H9 (cell line): ENCODE data around the gene GRIN2D. TPM values are rescaled to one million over a fixed set of nuclear protein-coding genes. Genes with fewer than 3 reads are reported as not detected.

ENCODE experiments used
- DNase-seq: peaks from one replicate; pipeline ENCODE4 v3.0.0-alpha.2; 2017
- H2AFZ ChIP-seq: one replicate; pipeline ENCODE4 v1.6.1; 2013; ENCODE audit warnings: mild to moderate bottlenecking, low read length, control low read depth, moderate library complexity
- H2AK5ac ChIP-seq: 2 replicates; pipeline ENCODE4 v1.6.1; 2013; ENCODE audit warnings: low read length, control low read depth, mixed read lengths; ENCODE audit not compliant: insufficient read length
- H2BK120ac ChIP-seq: one replicate; pipeline ENCODE4 v1.6.1; 2013; ENCODE audit warnings: low read depth, mild to moderate bottlenecking, low read length, control low read depth, inconsistent platforms; ENCODE audit not compliant: poor library complexity, severe bottlenecking
- H2BK12ac ChIP-seq: 2 replicates; pipeline ENCODE4 v1.6.1; 2013; ENCODE audit warnings: low read length, control low read depth, mixed read lengths, low read depth; ENCODE audit not compliant: insufficient read length
- H2BK15ac ChIP-seq: 2 replicates; pipeline ENCODE4 v1.6.1; 2013; ENCODE audit warnings: low read depth, low read length, control low read depth
- H2BK20ac ChIP-seq: one replicate; pipeline ENCODE4 v1.6.1; 2013; ENCODE audit warnings: low read depth, mild to moderate bottlenecking, low read length, control low read depth, inconsistent platforms; ENCODE audit not compliant: poor library complexity, severe bottlenecking
- H2BK5ac ChIP-seq: 2 replicates; pipeline ENCODE4 v1.6.1; 2013; ENCODE audit warnings: low read length, control low read depth, mixed read lengths; ENCODE audit not compliant: insufficient read length
- H3K14ac ChIP-seq: 2 replicates; pipeline ENCODE4 v1.6.1; 2013; ENCODE audit warnings: low read length, control low read depth; ENCODE audit not compliant: insufficient read depth
- H3K18ac ChIP-seq: 2 replicates; pipeline ENCODE4 v1.6.1; 2013; ENCODE audit warnings: low read depth, mild to moderate bottlenecking, mixed read lengths, low read length, control low read depth; ENCODE audit not compliant: insufficient read length
- H3K23ac ChIP-seq: 2 replicates; pipeline ENCODE4 v1.6.1; 2013; ENCODE audit warnings: low read length, control low read depth, mixed read lengths, low read depth; ENCODE audit not compliant: insufficient read length
- H3K23me2 ChIP-seq: 2 replicates; pipeline ENCODE4 v1.6.1; 2013; ENCODE audit warnings: low read depth, mild to moderate bottlenecking, mixed read lengths, low read length, control low read depth; ENCODE audit not compliant: insufficient read length, poor library complexity, severe bottlenecking
- H3K27ac ChIP-seq: 2 replicates; pipeline ENCODE4 v1.5.1; 2013; ENCODE audit warnings: low read length, control low read depth, mixed read lengths, low read depth; ENCODE audit not compliant: insufficient read length
- H3K27me3 ChIP-seq: 2 replicates; pipeline ENCODE4 v1.6.1; 2013; ENCODE audit warnings: low read length, control low read depth, inconsistent platforms; ENCODE audit not compliant: insufficient read depth
- H3K4ac ChIP-seq: 2 replicates; pipeline ENCODE4 v1.6.1; 2013; ENCODE audit warnings: low read depth, mild to moderate bottlenecking, control low read depth, inconsistent platforms, low read length, moderate library complexity
- H3K4me1 ChIP-seq: 2 replicates; pipeline ENCODE4 v1.6.1; 2013; ENCODE audit warnings: low read length, control low read depth, inconsistent platforms; ENCODE audit not compliant: insufficient read depth
- H3K4me2 ChIP-seq: 2 replicates; pipeline ENCODE4 v1.6.1; 2013; ENCODE audit warnings: low read length, control low read depth, mixed read lengths; ENCODE audit not compliant: insufficient read length, insufficient read depth
- H3K56ac ChIP-seq: 2 replicates; pipeline ENCODE4 v1.6.1; 2013; ENCODE audit warnings: low read depth, mild to moderate bottlenecking, mixed read lengths, low read length, control low read depth; ENCODE audit not compliant: insufficient read length
- H3K79me1 ChIP-seq: 2 replicates; pipeline ENCODE4 v1.6.1; 2013; ENCODE audit warnings: low read depth, mild to moderate bottlenecking, moderate library complexity, low read length, control low read depth, inconsistent platforms; ENCODE audit not compliant: insufficient read depth, poor library complexity, severe bottlenecking
- H3K79me2 ChIP-seq: 2 replicates; pipeline ENCODE4 v1.6.1; 2013; ENCODE audit warnings: low read length, control low read depth, inconsistent platforms; ENCODE audit not compliant: insufficient read depth
- H3K9ac ChIP-seq: 2 replicates; pipeline ENCODE4 v1.6.1; 2013; ENCODE audit warnings: low read length, control low read depth, mixed read lengths; ENCODE audit not compliant: insufficient read length; ENCODE audit errors: extremely low read depth
- H3K9me3 ChIP-seq: one replicate; pipeline ENCODE4 v1.6.1; 2013; ENCODE audit warnings: low read depth, low read length, inconsistent platforms; ENCODE audit not compliant: control insufficient read depth
- H3T11ph ChIP-seq: one replicate; pipeline ENCODE4 v1.6.1; 2013; ENCODE audit warnings: mild to moderate bottlenecking, low read length, control low read depth, inconsistent platforms
- H4K20me1 ChIP-seq: one replicate; pipeline ENCODE4 v1.6.1; 2013; ENCODE audit not compliant: control insufficient read depth, insufficient read length, insufficient read depth
- H4K5ac ChIP-seq: 2 replicates; pipeline ENCODE4 v1.6.1; 2013; ENCODE audit warnings: low read depth, mild to moderate bottlenecking, mixed read lengths, low read length, control low read depth; ENCODE audit not compliant: insufficient read length
- H4K8ac ChIP-seq: replicated peaks from 2 replicates; pipeline ENCODE4 v1.6.1; 2013; ENCODE audit warnings: low read length, control low read depth, mixed read lengths, low read depth; ENCODE audit not compliant: insufficient read length
- H4K91ac ChIP-seq: 2 replicates; pipeline ENCODE4 v1.6.1; 2013; ENCODE audit warnings: low read depth, mild to moderate bottlenecking, moderate library complexity, mixed read lengths, low read length, control low read depth; ENCODE audit not compliant: insufficient read length
- H3K27ac Mint-ChIP-seq, 3 experiments: 2 replicates in 2 of 3; 3 replicates in 1 of 3; pipeline ENCODE4 v1.8.0; 2020 to 2021; ENCODE audit warnings: mixed read lengths in 3 of 3, mild to moderate bottlenecking in 1 of 3, moderate library complexity in 1 of 3
- H3K27me3 Mint-ChIP-seq: 2 replicates; pipeline ENCODE4 v1.8.0; 2021; ENCODE audit warnings: low read depth, mild to moderate bottlenecking, moderate library complexity, mixed read lengths
- H3K36me3 Mint-ChIP-seq, 3 experiments: 2 replicates in 2 of 3; 3 replicates in 1 of 3; pipeline ENCODE4 v1.8.0; 2020 to 2021; ENCODE audit warnings: low read depth in 3 of 3, mixed read lengths in 3 of 3; ENCODE audit not compliant: insufficient read depth in 1 of 3
- H3K4me1 Mint-ChIP-seq, 2 experiments: 2 replicates each; pipeline ENCODE4 v1.8.0; 2020; ENCODE audit warnings: mixed read lengths in 2 of 2
- H3K4me3 Mint-ChIP-seq, 2 experiments: 2 replicates in 1 of 2; 3 replicates in 1 of 2; pipeline ENCODE4 v1.8.0; 2020 to 2021; ENCODE audit warnings: mild to moderate bottlenecking in 2 of 2, mixed read lengths in 2 of 2, moderate library complexity in 1 of 2
- H3K9me3 Mint-ChIP-seq, 2 experiments: 2 replicates in 1 of 2; 3 replicates in 1 of 2; pipeline ENCODE4 v1.8.0; 2020; ENCODE audit warnings: mild to moderate bottlenecking in 2 of 2, mixed read lengths in 2 of 2, moderate library complexity in 1 of 2
- WGBS: extraction: QIAGEN DNeasy Blood & Tissue Kit; methylation state at CpG from one replicate; pipeline ENCODE4 v1.1.7; 2013; ENCODE audit warnings: missing lambda C conversion rate, low lambda C conversion rate, mixed read lengths; ENCODE audit not compliant: insufficient read length; ENCODE audit errors: extremely low coverage; 5-methylcytosine and 5-hydroxymethylcytosine counted together
- total RNA-seq: library from RNA; stranded (reverse); gene quantifications from 2 replicates; pipeline ENCODE4 v1.2.1, GENCODE V29; 2021
- TF ChIP-seq, protein P1 (sequence below): fragments of 200-600 bp; sonication (generic); conservative IDR thresholded peaks from 3 replicates; pipeline ENCODE4 v1.8.0; 2021; ENCODE audit warnings: antibody characterized with exemption, mild to moderate bottlenecking

The GRIN2D gene
- total RNA-seq, 1 experiment from 2014 or later, result 5.9 TPM

GRCh38 chr19:48363810-48364597, 29.5 kb upstream of the GRIN2D start, which contains the start of the genes SYNGR4 and TMEM143:
Gene SYNGR4, plus strand, starts transcription at chr19:48364367. Its CDS starts 1,476 bp downstream, at chr19:48365843.
Gene TMEM143, minus strand, starts transcription at chr19:48363940. Its CDS starts 20 bp downstream, at chr19:48363920.
- H3K4me3 Mint-ChIP-seq, result peak within 1 kb of the TSS; percentile 77 to 85
- H4K8ac ChIP-seq, result no peak within 1 kb of the TSS
- H3K18ac ChIP-seq, result peak within 1 kb of the TSS; percentile 65
- peak within 1 kb of the TSS; percentile 56 for H4K91ac ChIP-seq
- H3K4ac ChIP-seq, result no peak within 1 kb of the TSS
- peaks cover 12% of the 10 kb centered on the region for H3K27me3 Mint-ChIP-seq
- no peak within 1 kb of the TSS for H2AK5ac ChIP-seq
- H4K20me1 ChIP-seq, result no peaks in the 10 kb centered on the region
- H3K4me2 ChIP-seq, result peak within 1 kb of the TSS; percentile 82
- H3K14ac ChIP-seq, result peak within 1 kb of the TSS; percentile 74
- H3T11ph ChIP-seq, result no peak within 1 kb of the TSS
- peaks cover 2 to 12% (median 7%) of the 10 kb centered on the region in 3 experiments; a peak in 5 of 7 replicates for H3K36me3 Mint-ChIP-seq
- no peaks in the 10 kb centered on the region; the same call in 1 of the 2 replicates for H3K27me3 ChIP-seq
- no peak within 1 kb of the TSS for H2BK20ac ChIP-seq
- peaks cover 5% of the 10 kb centered on the region for H3K23me2 ChIP-seq
- H2AFZ ChIP-seq, result no peak within 1 kb of the TSS
- peak within 1 kb of the TSS; percentile 12 for H3K27ac ChIP-seq
- H2BK120ac ChIP-seq, result no peak within 1 kb of the TSS
- no peaks in the 10 kb centered on the region; the same call in 1 of the 2 replicates for H3K4me1 ChIP-seq
- no peaks in the 10 kb centered on the region for H3K9me3 Mint-ChIP-seq
- H3K56ac ChIP-seq, result no peak within 1 kb of the TSS
- H3K4me1 Mint-ChIP-seq, result peaks cover 2 to 10% of the 10 kb centered on the region in 2 experiments; a peak in 2 of 4 replicates
- TF ChIP-seq, protein P1, sequence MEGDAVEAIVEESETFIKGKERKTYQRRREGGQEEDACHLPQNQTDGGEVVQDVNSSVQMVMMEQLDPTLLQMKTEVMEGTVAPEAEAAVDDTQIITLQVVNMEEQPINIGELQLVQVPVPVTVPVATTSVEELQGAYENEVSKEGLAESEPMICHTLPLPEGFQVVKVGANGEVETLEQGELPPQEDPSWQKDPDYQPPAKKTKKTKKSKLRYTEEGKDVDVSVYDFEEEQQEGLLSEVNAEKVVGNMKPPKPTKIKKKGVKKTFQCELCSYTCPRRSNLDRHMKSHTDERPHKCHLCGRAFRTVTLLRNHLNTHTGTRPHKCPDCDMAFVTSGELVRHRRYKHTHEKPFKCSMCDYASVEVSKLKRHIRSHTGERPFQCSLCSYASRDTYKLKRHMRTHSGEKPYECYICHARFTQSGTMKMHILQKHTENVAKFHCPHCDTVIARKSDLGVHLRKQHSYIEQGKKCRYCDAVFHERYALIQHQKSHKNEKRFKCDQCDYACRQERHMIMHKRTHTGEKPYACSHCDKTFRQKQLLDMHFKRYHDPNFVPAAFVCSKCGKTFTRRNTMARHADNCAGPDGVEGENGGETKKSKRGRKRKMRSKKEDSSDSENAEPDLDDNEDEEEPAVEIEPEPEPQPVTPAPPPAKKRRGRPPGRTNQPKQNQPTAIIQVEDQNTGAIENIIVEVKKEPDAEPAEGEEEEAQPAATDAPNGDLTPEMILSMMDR, result no peak
- no CpG with 5 or more reads among the region's 59 CpGs for WGBS
- H2BK5ac ChIP-seq, result no peak within 1 kb of the TSS
- H2BK12ac ChIP-seq, result no peak within 1 kb of the TSS
- H3K23ac ChIP-seq, result no peak within 1 kb of the TSS
- H3K79me2 ChIP-seq, result no peaks in the 10 kb centered on the region
- H3K9ac ChIP-seq, result peak within 1 kb of the TSS; percentile 79
- H4K5ac ChIP-seq, result no peak within 1 kb of the TSS
- H3K9me3 ChIP-seq, result no peaks in the 10 kb centered on the region
- peak within 1 kb of the TSS; percentile 27; the same call in 1 of the 2 replicates for H2BK15ac ChIP-seq
- peak within 1 kb of the TSS; percentile 94 to 97 (median 97) for H3K27ac Mint-ChIP-seq
- DNase-seq, result peak; percentile 99
- H3K79me1 ChIP-seq, result no peaks in the 10 kb centered on the region
